Measurements from ENCODE around the gene RUNX2.

The RUNX2 gene

DNA sequence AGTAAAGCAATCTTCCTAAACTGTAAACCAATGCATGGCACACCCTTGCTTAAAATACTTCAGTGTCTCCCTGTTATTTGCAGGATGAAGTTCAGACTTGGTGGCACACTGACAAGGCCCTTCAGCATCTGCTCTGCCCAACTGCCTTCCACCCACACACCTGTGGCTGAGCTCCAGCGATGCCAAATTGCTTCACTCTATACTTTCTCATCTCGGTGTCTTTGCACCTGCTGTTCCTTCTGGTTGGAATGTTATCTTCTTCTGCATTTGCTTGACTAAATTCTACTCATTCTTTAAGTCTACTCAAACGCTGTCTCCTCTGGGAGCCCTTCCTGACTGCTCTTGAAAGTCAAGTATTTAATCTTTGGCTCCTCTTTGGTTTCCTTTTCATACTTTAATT is 149.7 kb downstream of the RUNX2 start:
- peak overlapping the region; percentile 43; the same call in 1 of the 2 replicates for H3K27ac ChIP-seq
- no peak overlapping the region for H2AFZ ChIP-seq (ENCODE audit: low read depth)
- H3K27me3 ChIP-seq (ENCODE audit: insufficient read depth, low read depth), result no peaks in the 10 kb centered on the region
- H4K20me1 ChIP-seq (ENCODE audit: insufficient read depth), result peaks cover 73% of the 10 kb centered on the region
- peaks cover 100% of the 10 kb centered on the region for H3K79me2 ChIP-seq (ENCODE audit: insufficient read depth, low read depth)
- H3K9ac ChIP-seq, result no peak overlapping the region
- peaks cover 100% of the 10 kb centered on the region for H3K4me1 ChIP-seq (ENCODE audit: low read depth, poor library complexity, severe bottlenecking)
- H3K4me3 ChIP-seq (IDR thresholded peaks at IDR 0.05; ENCODE audit: insufficient read depth, low read depth, low read length), result no peak overlapping the region
- H3K36me3 ChIP-seq (ENCODE audit: insufficient read depth), result 0 out of 2 replicates have a peak, but pooled peaks cover 2% of the 10 kb centered on the region
- H3K4me2 ChIP-seq, result peak overlapping the region; percentile 34; the same call in 1 of the 2 replicates
- TF ChIP-seq CTCF (conservative IDR thresholded peaks at IDR 0.05; ENCODE audit: low read depth, low read length), result no peak

DNA sequence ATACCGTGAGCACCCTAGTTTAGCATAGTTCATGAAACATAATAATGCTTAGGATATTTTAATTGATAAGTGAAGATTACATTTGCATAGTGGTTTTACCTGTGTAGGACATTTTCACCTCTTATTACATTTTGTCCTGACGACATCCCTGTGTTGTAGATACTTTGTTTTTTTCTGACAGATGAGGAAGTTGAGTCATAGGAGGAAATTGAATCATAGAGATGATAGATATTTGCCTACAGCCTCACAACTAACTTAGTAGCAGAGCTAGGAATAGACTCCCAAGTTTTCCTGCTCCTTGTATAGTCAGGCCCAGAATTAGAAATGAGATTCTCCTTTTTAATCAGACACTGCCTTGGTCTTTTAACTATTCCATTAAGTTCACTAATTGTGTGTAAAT is 150.1 kb downstream of the RUNX2 start:
- H3K27me3 ChIP-seq (ENCODE audit: insufficient read depth, low read depth), result no peaks in the 10 kb centered on the region
- no peak overlapping the region for H2AFZ ChIP-seq (ENCODE audit: low read depth)
- 0 out of 2 replicates have a peak, but pooled peaks cover 2% of the 10 kb centered on the region for H3K36me3 ChIP-seq (ENCODE audit: insufficient read depth)
- H3K79me2 ChIP-seq (ENCODE audit: insufficient read depth, low read depth), result peaks cover 99% of the 10 kb centered on the region
- H4K20me1 ChIP-seq (ENCODE audit: insufficient read depth), result peaks cover 74% of the 10 kb centered on the region
- H3K27ac ChIP-seq, result no peak overlapping the region
- H3K9ac ChIP-seq, result no peak overlapping the region
- no peak for TF ChIP-seq CTCF (conservative IDR thresholded peaks at IDR 0.05; ENCODE audit: low read depth, low read length)
- peaks cover 100% of the 10 kb centered on the region for H3K4me1 ChIP-seq (ENCODE audit: low read depth, poor library complexity, severe bottlenecking)
- H3K4me2 ChIP-seq, result no peak overlapping the region
- no peak overlapping the region for H3K4me3 ChIP-seq (IDR thresholded peaks at IDR 0.05; ENCODE audit: insufficient read depth, low read depth, low read length)

DNA sequence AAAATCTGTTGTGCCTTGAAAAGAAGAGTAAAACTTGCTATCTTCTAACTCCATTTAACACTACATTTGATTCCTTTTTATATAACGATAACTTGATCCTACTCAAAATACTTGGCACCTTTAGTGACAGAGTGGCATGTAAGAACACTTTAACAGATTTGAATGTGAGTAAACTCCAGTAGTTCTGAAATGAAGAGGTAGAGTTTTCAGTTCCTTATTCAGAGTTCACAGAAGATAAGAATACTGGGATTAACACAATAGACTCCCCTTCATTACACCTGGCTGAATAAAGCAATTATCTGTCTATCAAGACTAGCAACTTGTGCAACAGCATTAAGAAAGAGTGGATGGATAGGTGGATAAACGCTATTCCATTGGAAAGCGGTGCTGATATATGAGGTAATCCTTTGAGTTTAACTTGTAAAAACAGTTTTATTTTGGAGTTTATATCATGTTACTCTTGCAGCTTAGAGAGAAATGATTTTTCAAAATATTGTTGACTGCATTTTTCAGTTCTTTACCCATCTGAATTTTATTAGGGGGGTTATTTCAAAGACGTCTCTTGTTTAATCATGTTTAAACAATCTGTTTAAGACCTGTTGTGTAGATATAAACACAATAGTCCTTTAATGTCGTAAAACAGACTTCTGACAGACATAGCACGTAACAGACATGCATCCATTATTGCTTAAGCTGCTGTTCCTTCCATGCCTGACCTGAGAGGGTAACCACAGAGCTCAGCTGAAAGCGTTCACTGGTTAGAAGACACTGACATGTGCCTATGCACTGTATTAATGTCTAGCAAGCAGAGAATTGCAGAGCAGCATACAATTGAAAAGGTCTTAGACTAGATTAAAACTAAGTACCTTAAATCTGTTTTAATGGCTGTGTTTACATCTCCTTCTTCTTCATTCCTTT is 152.0 kb downstream of the RUNX2 start:
- no peak overlapping the region for H3K4me3 ChIP-seq (IDR thresholded peaks at IDR 0.05; ENCODE audit: insufficient read depth, low read depth, low read length)
- no peak overlapping the region for H3K4me2 ChIP-seq
- no peaks in the 10 kb centered on the region for H3K36me3 ChIP-seq (ENCODE audit: insufficient read depth)
- TF ChIP-seq CTCF (conservative IDR thresholded peaks at IDR 0.05; ENCODE audit: low read depth, low read length), result no peak
- no peak overlapping the region for H2AFZ ChIP-seq (ENCODE audit: low read depth)
- peaks cover 100% of the 10 kb centered on the region for H3K4me1 ChIP-seq (ENCODE audit: low read depth, poor library complexity, severe bottlenecking)
- H3K79me2 ChIP-seq (ENCODE audit: insufficient read depth, low read depth), result peaks cover 99% of the 10 kb centered on the region
- no peak overlapping the region for H3K9ac ChIP-seq
- peaks cover 58% of the 10 kb centered on the region for H4K20me1 ChIP-seq (ENCODE audit: insufficient read depth)
- no peaks in the 10 kb centered on the region for H3K27me3 ChIP-seq (ENCODE audit: insufficient read depth, low read depth)
- H3K27ac ChIP-seq, result no peak overlapping the region

DNA sequence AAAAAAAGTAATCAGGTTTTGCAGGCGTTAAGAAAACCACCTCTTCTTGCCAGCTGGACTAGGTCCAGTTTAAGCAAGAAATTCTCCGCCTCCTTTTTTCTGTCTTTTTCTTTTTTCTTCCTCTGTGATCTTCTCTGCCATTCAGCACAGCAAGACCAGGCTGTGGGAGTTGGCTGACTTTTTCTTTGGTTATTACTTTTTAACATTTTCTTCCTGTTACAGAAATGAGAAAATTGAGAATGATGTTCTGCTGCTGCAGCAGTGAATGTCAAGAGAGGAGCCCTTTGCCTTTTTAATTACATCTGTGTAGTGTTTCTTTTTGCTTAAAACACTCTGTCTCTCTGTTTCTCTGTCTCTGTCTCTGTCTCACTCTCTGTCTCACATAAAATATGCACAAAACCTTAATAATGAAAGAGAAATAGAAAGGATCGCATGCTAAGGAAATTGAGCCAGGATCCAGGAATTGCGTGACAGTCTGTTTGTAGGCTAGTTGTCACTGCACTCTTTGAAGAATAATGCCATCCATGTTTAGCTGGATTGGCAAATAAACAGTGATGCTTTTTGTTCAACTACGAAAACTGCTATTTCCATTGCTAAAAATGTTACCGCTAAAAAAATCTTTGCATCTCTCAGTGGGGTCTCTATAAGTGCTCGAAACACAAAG is 152.8 kb downstream of the RUNX2 start:
- Histone ChIP-seq H3K27ac (no peak overlapping the region), H3K4me3 (IDR thresholded peaks at IDR 0.05; ENCODE audit: insufficient read depth, low read depth, low read length) (no peak overlapping the region)

More for the DNA sequence above, 152.8 kb downstream of the RUNX2 start:
- H3K79me2 ChIP-seq (ENCODE audit: insufficient read depth, low read depth), result peaks cover 95% of the 10 kb centered on the region
- H4K20me1 ChIP-seq (ENCODE audit: insufficient read depth), result peaks cover 50% of the 10 kb centered on the region
- no peak overlapping the region for H2AFZ ChIP-seq (ENCODE audit: low read depth)
- no peaks in the 10 kb centered on the region for H3K27me3 ChIP-seq (ENCODE audit: insufficient read depth, low read depth)
- H3K4me1 ChIP-seq (ENCODE audit: low read depth, poor library complexity, severe bottlenecking), result peaks cover 100% of the 10 kb centered on the region
- no peaks in the 10 kb centered on the region for H3K36me3 ChIP-seq (ENCODE audit: insufficient read depth)
- TF ChIP-seq CTCF (conservative IDR thresholded peaks at IDR 0.05; ENCODE audit: low read depth, low read length), result no peak
- H3K4me2 ChIP-seq, result no peak overlapping the region
- no peak overlapping the region for H3K9ac ChIP-seq
